Measurements from ENCODE around the gene TTC39C.
"Not testable (repeated sequence)": the region's sequence is repeated elsewhere in the genome, so short reads cannot be mapped to it uniquely, and the experiment has no call there.

The TTC39C gene

DNA sequence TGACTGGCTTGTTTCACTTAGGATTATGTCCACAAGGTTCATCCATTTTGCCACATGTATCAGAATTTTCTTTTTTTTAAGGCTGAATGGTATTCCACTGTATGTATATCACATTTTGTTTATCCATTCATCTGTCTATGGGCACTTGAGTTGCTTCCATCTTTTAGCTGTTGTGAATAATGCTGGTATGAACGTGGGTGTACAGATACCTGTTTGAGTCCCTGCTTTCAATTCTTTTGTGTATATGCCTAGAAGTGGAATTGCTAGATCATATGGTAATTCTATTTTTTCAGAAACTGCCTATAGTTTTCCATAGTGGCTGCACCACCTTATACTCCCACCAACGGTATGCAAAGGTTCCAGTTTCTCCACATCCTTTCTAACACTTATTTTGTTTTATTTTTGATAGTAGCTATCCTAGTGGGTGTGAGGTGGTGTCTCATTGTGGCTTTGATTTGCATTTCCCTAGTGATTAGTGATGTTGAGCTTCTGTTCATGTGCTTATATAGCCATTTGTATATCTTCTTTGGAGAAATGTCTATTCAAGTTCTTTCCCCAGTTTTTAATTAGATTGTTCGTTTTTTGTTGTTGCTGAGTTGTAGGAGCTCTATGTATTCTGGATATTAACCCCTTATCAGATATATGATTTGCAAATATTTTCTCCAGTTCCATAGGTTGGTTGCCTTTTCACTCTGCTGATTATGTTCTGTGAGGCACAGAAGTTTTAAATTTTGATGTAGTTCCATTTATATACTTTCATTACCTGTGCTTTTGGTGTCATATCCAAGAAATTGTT lies 40.7 kb downstream of the TTC39C start:
- no peak for DNase-seq

DNA sequence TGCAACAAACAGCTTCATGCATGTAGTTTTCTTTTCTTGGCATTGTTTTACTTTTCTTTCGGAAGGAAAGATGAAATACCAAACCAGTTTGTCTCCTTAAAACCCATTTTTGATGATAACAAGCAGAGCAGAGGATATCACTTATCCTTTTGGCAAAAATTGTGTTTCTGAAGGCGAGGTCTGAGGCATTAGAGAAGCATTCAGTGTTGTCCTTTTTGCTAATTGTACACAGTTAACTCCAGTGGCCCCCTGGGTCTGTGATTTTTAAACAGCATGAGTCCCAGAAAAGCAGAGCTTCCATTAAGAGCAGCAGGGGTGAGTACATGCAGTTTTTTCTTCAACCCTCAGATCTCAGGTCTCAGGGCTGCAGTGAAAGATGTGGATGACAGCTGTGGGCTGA lies 41.3 kb downstream of the TTC39C start:
- no peak for DNase-seq

DNA sequence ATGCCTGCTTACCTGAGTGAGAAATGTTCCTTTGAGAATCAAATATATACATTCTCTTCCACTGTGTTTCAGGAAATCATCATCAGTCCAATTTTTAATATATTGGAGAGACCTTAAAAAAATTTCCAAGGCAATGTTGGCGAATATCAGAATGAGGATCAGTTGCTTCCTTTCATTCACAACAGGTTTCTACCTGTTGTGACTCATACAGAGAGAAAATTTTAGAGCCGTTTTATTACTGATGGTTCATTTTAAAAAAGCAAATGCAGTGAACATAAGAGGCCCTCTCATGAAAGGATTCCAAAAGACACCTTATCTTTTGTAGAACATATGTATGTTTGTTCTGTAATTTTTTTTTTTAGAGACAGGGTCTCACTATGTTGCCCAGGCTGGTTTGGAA lies 42.0 kb downstream of the TTC39C start:
- no peak for DNase-seq

- DNase-seq, result no peak
Measured at GRCh38 chr18:24057804-24058203, 43.2 kb downstream of the TTC39C start.

DNA sequence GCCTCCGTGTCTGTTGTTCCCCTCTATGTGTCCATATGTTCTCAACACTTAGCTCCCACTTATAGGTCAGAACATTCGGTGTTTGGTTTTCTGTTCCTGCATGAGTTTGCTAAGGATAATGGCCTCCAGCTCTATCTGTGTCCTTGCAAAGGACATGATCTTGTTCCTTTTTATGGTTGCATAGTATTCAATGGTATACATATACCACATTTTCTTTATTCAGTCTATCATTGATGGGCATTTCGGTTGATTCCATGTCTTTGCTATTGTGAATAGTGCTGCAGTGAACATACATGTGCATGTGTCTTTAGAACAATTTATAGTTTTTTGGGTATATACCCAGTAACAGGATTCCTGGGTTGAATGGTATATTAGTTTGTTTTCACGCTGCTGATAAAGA lies 44.8 kb downstream of the TTC39C start:
- not testable (repeated sequence) for DNase-seq

DNA sequence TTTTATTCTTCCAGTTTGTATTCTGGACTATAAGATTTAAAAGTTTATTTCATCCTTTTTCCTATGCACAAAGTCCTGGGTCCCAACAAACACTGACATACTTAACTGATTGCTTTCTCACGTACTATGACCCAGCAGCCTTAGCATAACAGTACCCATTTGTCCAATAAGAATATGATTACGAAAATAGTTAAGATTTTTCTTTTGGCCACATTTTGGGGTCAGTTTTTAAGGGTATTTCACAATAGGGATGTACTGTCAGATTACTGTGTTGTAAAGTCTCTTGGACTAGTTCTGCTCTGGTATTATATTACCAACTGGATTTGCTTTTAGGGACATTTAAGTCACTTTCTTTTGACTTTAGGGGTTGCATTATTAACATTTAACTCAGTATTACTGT lies 46.1 kb downstream of the TTC39C start:
- DNase-seq, result no peak

GRCh38 chr18:24063121-24063731 lies 48.7 kb downstream of the TTC39C start:
- DNase-seq, result no peak

- DNase-seq, result no peak
Measured at GRCh38 chr18:24064391-24065100, 50.0 kb downstream of the TTC39C start.

GRCh38 chr18:24065906-24066305 lies 51.4 kb downstream of the TTC39C start:
- DNase-seq, result no peak

- no peak for DNase-seq
Measured at GRCh38 chr18:24068945-24069693, 54.6 kb downstream of the TTC39C start.

- DNase-seq, result no peak
Measured at GRCh38 chr18:24071029-24071428, 56.5 kb downstream of the TTC39C start.

GRCh38 chr18:24071779-24072178 lies 57.2 kb downstream of the TTC39C start:
- DNase-seq, result no peak

DNA sequence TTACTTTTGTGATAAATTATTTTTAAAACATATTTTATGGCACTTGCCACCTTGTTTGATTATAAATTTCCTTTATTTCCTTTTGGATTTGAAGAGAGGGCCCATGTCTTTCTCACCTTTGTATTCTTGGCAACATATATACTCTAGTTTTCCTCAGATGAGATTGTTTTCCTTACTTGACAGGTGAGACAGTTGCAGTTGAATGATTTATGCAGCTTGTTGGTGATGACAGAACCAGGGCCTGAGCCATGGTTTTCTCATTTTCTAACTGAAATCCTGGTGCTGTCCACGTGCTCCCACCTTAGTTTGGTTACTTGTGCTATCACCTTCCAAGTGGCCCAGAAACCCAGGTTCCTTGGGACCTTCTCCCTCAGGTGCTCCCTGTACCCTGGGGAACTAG lies 58.2 kb downstream of the TTC39C start:
- no peak for DNase-seq

DNA sequence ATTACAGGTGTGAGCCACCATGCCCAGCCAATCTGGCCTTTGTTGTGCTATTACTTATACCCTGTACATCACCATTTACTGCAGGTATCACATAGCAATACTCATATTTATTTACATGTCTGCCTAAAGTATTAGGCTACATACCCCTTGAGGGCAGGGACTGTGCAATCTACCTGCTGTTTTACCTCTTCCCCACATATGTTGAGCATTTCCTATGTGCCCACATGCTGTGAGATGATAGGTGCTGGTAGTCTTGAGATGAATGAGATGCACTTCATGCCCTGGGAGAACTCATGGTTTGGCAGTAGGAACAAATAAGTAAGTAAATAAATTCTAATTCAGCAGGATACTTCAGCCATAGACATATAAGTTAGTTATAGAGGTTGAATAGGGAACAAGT lies 59.2 kb downstream of the TTC39C start:
- no peak for DNase-seq

- not testable (repeated sequence) for DNase-seq
Measured at GRCh38 chr18:24074757-24075156, 60.2 kb downstream of the TTC39C start.

DNA sequence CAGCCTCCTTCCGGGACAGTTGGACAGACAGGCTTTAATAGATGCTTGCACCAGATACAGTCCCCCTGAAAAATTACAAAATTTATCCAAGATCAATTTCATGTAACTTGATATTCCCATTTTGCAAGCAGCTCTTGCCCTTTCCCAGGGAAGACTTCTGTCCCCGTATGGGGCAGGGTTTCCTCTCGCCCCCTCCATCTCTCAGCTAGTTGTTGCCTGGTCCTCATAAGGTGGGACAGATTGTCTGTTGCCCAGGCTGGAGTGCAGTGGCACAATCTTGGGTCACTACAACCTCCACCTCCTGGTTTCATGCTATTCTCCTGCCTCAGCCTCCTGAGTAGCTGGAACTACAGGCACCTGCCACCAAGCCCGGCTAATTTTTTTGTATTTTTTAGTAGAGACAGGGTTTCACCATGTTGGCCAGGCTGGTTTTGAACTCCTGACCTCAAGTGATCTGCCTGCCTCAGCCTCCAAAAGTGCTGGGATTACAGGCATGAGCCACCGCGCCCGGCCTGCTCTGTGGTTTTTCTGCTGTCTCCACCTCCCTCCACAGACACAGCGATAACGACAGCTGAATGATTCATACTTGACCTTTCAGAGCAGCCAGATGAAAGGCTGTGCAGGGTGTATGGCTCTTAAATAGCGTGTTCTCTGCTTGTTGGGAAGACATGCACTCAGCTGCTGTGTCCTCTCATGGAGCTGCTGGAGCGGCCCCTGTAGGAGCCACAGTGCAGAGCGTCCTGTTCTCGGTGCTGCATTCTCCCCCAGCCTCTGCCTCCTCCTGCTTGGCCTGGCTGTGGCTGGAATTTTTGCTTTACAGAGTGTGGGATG lies 61.4 kb downstream of the TTC39C start:
- DNase-seq, result peak; percentile 75

DNA sequence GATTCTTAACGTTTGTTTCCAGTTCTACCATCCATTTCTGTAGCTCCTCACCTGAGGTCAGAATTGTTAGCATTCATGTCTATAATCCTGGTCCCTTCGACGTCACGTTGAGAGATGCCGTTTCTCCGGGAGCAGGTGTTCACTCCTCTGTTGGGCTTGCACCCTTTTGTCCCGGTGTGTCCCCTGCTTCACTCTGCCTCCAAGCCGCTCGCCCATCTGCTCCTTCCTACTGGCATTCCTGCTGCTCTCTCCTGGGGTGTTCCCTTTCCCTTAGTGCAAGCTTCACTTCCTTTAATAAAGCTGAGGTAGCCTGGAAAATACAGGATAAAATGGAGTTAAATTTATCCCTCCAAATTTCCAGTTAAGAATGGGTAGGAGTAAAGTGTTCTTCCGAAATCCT lies 62.4 kb downstream of the TTC39C start:
- DNase-seq, result no peak

GRCh38 chr18:24078391-24078790 lies 63.8 kb downstream of the TTC39C start:
- DNase-seq, result no peak

DNA sequence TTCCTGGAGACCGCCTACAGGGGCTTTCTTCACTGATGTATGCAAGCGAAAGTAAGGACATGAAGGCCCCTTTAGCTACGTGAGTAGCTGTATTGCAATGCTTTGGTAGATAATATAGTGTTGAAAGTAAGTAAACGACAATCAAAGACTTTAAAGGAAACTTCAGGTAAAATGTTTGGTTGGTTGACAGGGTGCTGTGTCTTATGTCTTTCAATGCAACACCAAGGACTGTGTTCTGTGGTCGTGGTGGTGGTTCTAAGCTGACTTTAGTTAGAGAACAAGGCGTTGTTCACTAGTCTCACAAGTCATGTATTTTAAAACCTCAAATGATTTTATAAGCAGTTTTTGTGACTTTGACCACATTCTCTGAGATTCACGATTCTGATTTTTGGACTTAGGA lies 66.3 kb downstream of the TTC39C start:
- no peak for DNase-seq

GRCh38 chr18:24083550-24083949 lies 69.0 kb downstream of the TTC39C start:
- DNase-seq, result no peak

- no peak for DNase-seq
Measured at GRCh38 chr18:24086082-24086481, 71.5 kb downstream of the TTC39C start.

GRCh38 chr18:24089076-24089475 lies 74.5 kb downstream of the TTC39C start:
- DNase-seq, result no peak
